HUES64 (cell line): ENCODE data around the gene THPO.

Experiments used
- H3K27ac ChIP-seq: 2 replicates; pipeline ENCODE4 v1.7.0; 2013; ENCODE audit warnings: low read depth, low read length, inconsistent platforms
- H3K27me3 ChIP-seq: 2 replicates; pipeline ENCODE4 v1.6.1; 2013; ENCODE audit warnings: mild to moderate bottlenecking, low read length; ENCODE audit not compliant: insufficient read depth
- H3K36me3 ChIP-seq: 2 replicates; pipeline ENCODE4 v1.6.1; 2013; ENCODE audit warnings: mild to moderate bottlenecking, low read length; ENCODE audit not compliant: insufficient read depth
- H3K4me1 ChIP-seq: 2 replicates; pipeline ENCODE4 v1.6.1; 2013; ENCODE audit warnings: mild to moderate bottlenecking, low read length, moderate library complexity; ENCODE audit not compliant: insufficient read depth
- H3K4me3 ChIP-seq: 2 replicates; pipeline ENCODE4 v1.5.1; 2013; ENCODE audit warnings: mild to moderate bottlenecking, low read length, moderate library complexity
- H3K9ac ChIP-seq: 2 replicates; pipeline ENCODE4 v1.6.1; 2013; ENCODE audit warnings: mild to moderate bottlenecking, low read depth, low read length
- H3K9me3 ChIP-seq: 2 replicates; pipeline ENCODE4 v1.6.1; 2013; ENCODE audit warnings: low read depth, low read length; ENCODE audit not compliant: insufficient read depth
- whole genome bisulfite sequencing: fragments of 150-250, 120-280 bp; methylation state at CpG from one replicate; pipeline ENCODE4 v1.1.7; 2013; ENCODE audit warnings: missing lambda C conversion rate; 5-methylcytosine and 5-hydroxymethylcytosine counted together

Gene THPO

DNA sequence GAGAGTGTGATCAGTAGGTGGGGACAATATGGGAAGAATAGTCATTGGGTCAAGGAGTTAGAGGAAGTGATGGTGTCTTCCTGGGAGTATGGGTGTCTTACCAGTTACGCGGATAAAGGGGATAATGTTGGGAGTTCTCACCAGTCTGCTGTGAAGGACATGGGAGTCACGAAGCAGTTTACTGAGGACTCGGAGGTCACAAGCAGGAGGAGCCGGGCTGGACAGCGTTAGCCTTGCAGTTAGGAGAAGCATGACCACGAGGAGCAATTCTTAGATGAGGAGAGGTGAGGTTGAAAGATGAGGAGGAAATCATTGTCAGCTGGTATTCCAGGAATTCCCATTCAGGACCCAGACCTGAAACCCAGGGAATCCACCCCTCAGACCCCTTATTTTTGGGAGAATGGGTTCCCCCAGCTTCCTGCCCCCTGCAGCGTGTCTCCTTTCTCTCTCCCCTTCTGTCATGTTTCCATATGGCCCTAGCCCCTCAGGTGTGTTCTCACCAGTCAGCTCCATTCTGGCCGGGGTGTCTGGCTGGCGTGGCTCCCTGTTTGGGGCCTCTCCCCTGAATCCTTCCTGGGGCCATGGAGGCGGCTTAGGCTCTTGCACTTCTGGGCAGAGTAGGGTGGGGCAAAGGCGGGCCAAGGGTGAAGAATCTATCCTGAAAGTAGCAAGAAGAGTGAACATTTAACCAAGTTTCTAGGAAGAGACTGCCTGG lies 2.1 kb downstream of the THPO start:
- H3K36me3 ChIP-seq = no peaks in the 10 kb centered on the region
- WGBS = 82% methylated on average over 12 of the region's 12 CpGs
- H3K9ac ChIP-seq = no peak overlapping the region
- H3K9me3 ChIP-seq = no peaks in the 10 kb centered on the region
- peaks cover 36% of the 10 kb centered on the region for H3K27me3 ChIP-seq
- H3K4me3 ChIP-seq = no peak overlapping the region
- H3K4me1 ChIP-seq = peaks cover 24% of the 10 kb centered on the region
- H3K27ac ChIP-seq = no peak overlapping the region

DNA sequence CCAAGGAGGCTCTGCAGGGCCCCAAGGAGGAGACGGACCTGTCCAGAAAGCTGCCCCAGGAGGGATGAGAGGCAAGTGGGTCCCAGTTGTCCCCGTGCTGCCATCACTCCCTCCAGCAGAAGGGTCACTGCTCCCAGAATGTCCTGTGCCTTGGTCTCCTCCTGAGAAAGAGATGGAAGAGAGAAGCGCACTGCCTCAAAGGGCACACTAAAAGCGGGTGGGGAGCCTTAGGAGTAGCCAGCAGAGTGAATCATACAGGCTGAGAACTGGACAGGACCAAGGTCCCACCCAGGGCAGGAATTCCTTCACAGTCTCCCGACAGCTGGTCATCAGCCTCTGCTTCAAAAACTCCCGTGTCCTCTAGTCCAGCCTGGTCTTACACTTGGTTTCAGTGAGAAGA lies 4.6 kb downstream of the THPO start:
- WGBS = 91% methylated on average over 6 of the region's 6 CpGs
- Histone ChIP-seq H3K4me3 (no peak overlapping the region), H3K27ac (no peak overlapping the region), H3K27me3 (peaks cover 16% of the 10 kb centered on the region), H3K4me1 (peaks cover 16% of the 10 kb centered on the region), H3K36me3 (peaks cover 14% of the 10 kb centered on the region), H3K9ac (no peak overlapping the region), H3K9me3 (no peaks in the 10 kb centered on the region)

GRCh38 chr3:184372911-184373310 lies 5.1 kb downstream of the THPO start:
- Histone ChIP-seq H3K27me3 (peaks cover 11% of the 10 kb centered on the region; the same call in 1 of the 2 replicates), H3K4me3 (no peak overlapping the region), H3K27ac (no peak overlapping the region), H3K9me3 (no peaks in the 10 kb centered on the region), H3K9ac (no peak overlapping the region), H3K4me1 (peaks cover 11% of the 10 kb centered on the region), H3K36me3 (peaks cover 20% of the 10 kb centered on the region)
- WGBS = 84% methylated on average over 5 of the region's 5 CpGs

- H3K36me3 ChIP-seq = peaks cover 23% of the 10 kb centered on the region
- WGBS = 87% methylated on average over 8 of the region's 8 CpGs
- peaks cover 8% of the 10 kb centered on the region; the same call in 1 of the 2 replicates for H3K27me3 ChIP-seq
- no peaks in the 10 kb centered on the region for H3K9me3 ChIP-seq
- H3K9ac ChIP-seq = no peak overlapping the region
- peaks cover 5% of the 10 kb centered on the region for H3K4me1 ChIP-seq
- H3K4me3 ChIP-seq = no peak overlapping the region
- H3K27ac ChIP-seq = no peak overlapping the region
Observed at GRCh38 chr3:184372296-184372821, 5.6 kb downstream of the THPO start.

- H3K4me1 ChIP-seq = no peaks in the 10 kb centered on the region; the same call in 1 of the 2 replicates
- no peaks in the 10 kb centered on the region for H3K9me3 ChIP-seq
- no peak overlapping the region for H3K9ac ChIP-seq
- 47% methylated on average over 5 of the region's 5 CpGs for WGBS
- H3K27ac ChIP-seq = peak overlapping the region; percentile 8; the same call in 1 of the 2 replicates
- H3K4me3 ChIP-seq = no peak overlapping the region
- 0 out of 2 replicates have a peak, but pooled peaks cover 5% of the 10 kb centered on the region for H3K27me3 ChIP-seq
- H3K36me3 ChIP-seq = peaks cover 30% of the 10 kb centered on the region
Observed at GRCh38 chr3:184371570-184372018, 6.4 kb downstream of the THPO start.

- WGBS = 93% methylated on average over 3 of the region's 3 CpGs
- Histone ChIP-seq H3K27ac (no peak overlapping the region), H3K4me3 (no peak overlapping the region), H3K27me3 (no peaks in the 10 kb centered on the region), H3K9me3 (no peaks in the 10 kb centered on the region), H3K36me3 (peaks cover 48% of the 10 kb centered on the region), H3K4me1 (no peaks in the 10 kb centered on the region; the same call in 1 of the 2 replicates), H3K9ac (no peak overlapping the region)
Observed at GRCh38 chr3:184368586-184369183, 9.3 kb downstream of the THPO start.

- no peak overlapping the region for H3K4me3 ChIP-seq
- no peaks in the 10 kb centered on the region for H3K27me3 ChIP-seq
- peaks cover 48% of the 10 kb centered on the region for H3K36me3 ChIP-seq
- 93% methylated on average over 8 of the region's 9 CpGs for WGBS
- no peaks in the 10 kb centered on the region; the same call in 1 of the 2 replicates for H3K4me1 ChIP-seq
- H3K9me3 ChIP-seq = no peaks in the 10 kb centered on the region
- H3K9ac ChIP-seq = no peak overlapping the region
- no peak overlapping the region for H3K27ac ChIP-seq
Observed at GRCh38 chr3:184368116-184368515, 9.9 kb downstream of the THPO start.

DNA sequence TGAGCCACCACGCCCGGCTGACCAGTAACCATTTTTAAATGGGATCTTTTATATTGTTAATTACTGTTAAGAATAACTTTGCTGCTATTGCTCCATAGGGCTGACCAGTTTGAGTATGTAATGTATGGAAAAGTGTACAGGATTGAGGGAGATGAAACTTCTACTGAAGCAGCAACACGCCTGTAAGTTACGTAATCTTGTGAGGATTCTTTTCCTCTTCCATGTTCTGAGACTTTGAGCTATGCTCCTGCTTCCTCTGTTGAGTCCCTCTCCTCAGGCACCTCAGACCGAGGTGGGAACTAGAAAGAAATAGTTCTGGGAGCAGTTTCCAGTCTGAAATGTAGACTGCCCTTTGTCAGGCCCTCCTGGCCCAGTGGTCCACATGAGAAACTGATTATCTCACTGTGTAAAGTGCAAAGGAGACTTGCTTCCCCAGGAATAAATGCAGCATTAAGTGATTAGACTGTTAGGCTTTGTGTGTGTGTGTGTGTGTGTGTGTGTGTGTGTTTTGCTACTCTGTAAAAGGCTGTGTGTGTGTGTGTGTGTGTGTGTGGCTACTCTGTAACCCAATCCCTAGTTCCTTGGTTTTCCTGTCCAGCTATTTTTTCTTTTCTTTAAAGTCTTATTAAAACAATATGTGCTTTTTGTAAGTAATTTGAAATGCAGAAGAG lies 11.3 kb downstream of the THPO start:
- WGBS = 97% methylated on average over 5 of the region's 5 CpGs
- H3K36me3 ChIP-seq = peaks cover 48% of the 10 kb centered on the region
- no peaks in the 10 kb centered on the region for H3K27me3 ChIP-seq
- H3K9me3 ChIP-seq = no peaks in the 10 kb centered on the region
- no peaks in the 10 kb centered on the region; the same call in 1 of the 2 replicates for H3K4me1 ChIP-seq
- no peak overlapping the region for H3K27ac ChIP-seq
- no peak overlapping the region for H3K4me3 ChIP-seq
- no peak overlapping the region for H3K9ac ChIP-seq

GRCh38 chr3:184362668-184363546 lies 15.1 kb downstream of the THPO start:
- Histone ChIP-seq H3K9me3 (no peaks in the 10 kb centered on the region), H3K4me1 (peaks cover 10% of the 10 kb centered on the region), H3K4me3 (peak overlapping the region; percentile 81), H3K36me3 (peaks cover 36% of the 10 kb centered on the region), H3K9ac (peak overlapping the region; percentile 91), H3K27me3 (peaks cover 8% of the 10 kb centered on the region), H3K27ac (peak overlapping the region; percentile 98)
- under 1% methylated on average over 68 of the region's 68 CpGs for WGBS

- WGBS = under 1% methylated on average over 38 of the region's 38 CpGs
- Histone ChIP-seq H3K27me3 (peaks cover 8% of the 10 kb centered on the region), H3K4me3 (peak overlapping the region; percentile 81), H3K27ac (peak overlapping the region; percentile 98), H3K9ac (peak overlapping the region; percentile 91), H3K9me3 (no peaks in the 10 kb centered on the region), H3K4me1 (peaks cover 10% of the 10 kb centered on the region), H3K36me3 (peaks cover 39% of the 10 kb centered on the region)
Observed at GRCh38 chr3:184361932-184362667, 15.9 kb downstream of the THPO start.
